Fibroblast of skin of right biceps (primary cell): ENCODE measurements around the gene ARHGAP10.

ENCODE experiments used
- DNase-seq: peaks from one replicate; pipeline ENCODE4 v3.0.0-alpha.2; 2013

The ARHGAP10 gene

GRCh38 chr4:147769386-147769785 is 37.5 kb downstream of the ARHGAP10 start:
- peak; percentile 46 for DNase-seq

GRCh38 chr4:147770831-147771230 is 38.9 kb downstream of the ARHGAP10 start:
- no peak for DNase-seq

GRCh38 chr4:147772056-147772455 is 40.2 kb downstream of the ARHGAP10 start:
- DNase-seq: no peak

- DNase-seq: peak; percentile 92
Observed at GRCh38 chr4:147772459-147772969, 40.6 kb downstream of the ARHGAP10 start.

- DNase-seq: peak; percentile 55
Observed at GRCh38 chr4:147773261-147774184, 41.6 kb downstream of the ARHGAP10 start.

GRCh38 chr4:147776716-147777115 is 44.8 kb downstream of the ARHGAP10 start:
- DNase-seq: no peak

GRCh38 chr4:147777456-147778091 is 45.7 kb downstream of the ARHGAP10 start:
- DNase-seq: no peak

- no peak for DNase-seq
Observed at GRCh38 chr4:147778942-147779341, 47.1 kb downstream of the ARHGAP10 start.

GRCh38 chr4:147779451-147779850 is 47.6 kb downstream of the ARHGAP10 start:
- DNase-seq: no peak

- DNase-seq: no peak
Observed at GRCh38 chr4:147780137-147780777, 48.4 kb downstream of the ARHGAP10 start.

- DNase-seq: peak; percentile 36
Observed at GRCh38 chr4:147782087-147782781, 50.3 kb downstream of the ARHGAP10 start.

GRCh38 chr4:147785129-147785528 is 53.2 kb downstream of the ARHGAP10 start:
- DNase-seq: no peak

- DNase-seq: no peak
Observed at GRCh38 chr4:147786031-147786430, 54.1 kb downstream of the ARHGAP10 start.

GRCh38 chr4:147786531-147786930 is 54.6 kb downstream of the ARHGAP10 start:
- DNase-seq: no peak

- DNase-seq: peak; percentile 91
Observed at GRCh38 chr4:147787204-147787603, 55.3 kb downstream of the ARHGAP10 start.

GRCh38 chr4:147788791-147789190 is 56.9 kb downstream of the ARHGAP10 start:
- no peak for DNase-seq

GRCh38 chr4:147789596-147789995 is 57.7 kb downstream of the ARHGAP10 start:
- peak; percentile 62 for DNase-seq

GRCh38 chr4:147790412-147790811 is 58.5 kb downstream of the ARHGAP10 start:
- DNase-seq: no peak

GRCh38 chr4:147791341-147791740 is 59.5 kb downstream of the ARHGAP10 start:
- DNase-seq: no peak

- no peak for DNase-seq
Observed at GRCh38 chr4:147791865-147792264, 60.0 kb downstream of the ARHGAP10 start.

GRCh38 chr4:147793569-147794313 is 61.9 kb downstream of the ARHGAP10 start:
- DNase-seq: no peak

GRCh38 chr4:147794314-147794680 is 62.4 kb downstream of the ARHGAP10 start:
- no peak for DNase-seq
